Astrocyte of the cerebellum (primary cell): ENCODE measurements around the gene TIAM1.

Experiments
- DNase-seq: peaks from one replicate; pipeline ENCODE4 v3.0.0-alpha.2; 2011; ENCODE audit warnings: low read depth
- H3K4me3 ChIP-seq: 2 replicates; pipeline ENCODE4 v1.5.1; 2011; ENCODE audit warnings: mild to moderate bottlenecking, low read depth, low read length, moderate library complexity
- in situ Hi-C: cut with HindIII; loops from 2 replicates; pipeline ENCODE4 v1.10.0; 2017; ENCODE audit warnings: low sequenced_read_pairs
- TF ChIP-seq, protein P1 (sequence below): IDR thresholded peaks from 2 replicates; pipeline ENCODE4 v1.5.1; 2012; ENCODE audit warnings: low read length, low read depth, moderate library complexity, mild to moderate bottlenecking; ENCODE audit errors: missing control alignments

TIAM1 gene

DNA sequence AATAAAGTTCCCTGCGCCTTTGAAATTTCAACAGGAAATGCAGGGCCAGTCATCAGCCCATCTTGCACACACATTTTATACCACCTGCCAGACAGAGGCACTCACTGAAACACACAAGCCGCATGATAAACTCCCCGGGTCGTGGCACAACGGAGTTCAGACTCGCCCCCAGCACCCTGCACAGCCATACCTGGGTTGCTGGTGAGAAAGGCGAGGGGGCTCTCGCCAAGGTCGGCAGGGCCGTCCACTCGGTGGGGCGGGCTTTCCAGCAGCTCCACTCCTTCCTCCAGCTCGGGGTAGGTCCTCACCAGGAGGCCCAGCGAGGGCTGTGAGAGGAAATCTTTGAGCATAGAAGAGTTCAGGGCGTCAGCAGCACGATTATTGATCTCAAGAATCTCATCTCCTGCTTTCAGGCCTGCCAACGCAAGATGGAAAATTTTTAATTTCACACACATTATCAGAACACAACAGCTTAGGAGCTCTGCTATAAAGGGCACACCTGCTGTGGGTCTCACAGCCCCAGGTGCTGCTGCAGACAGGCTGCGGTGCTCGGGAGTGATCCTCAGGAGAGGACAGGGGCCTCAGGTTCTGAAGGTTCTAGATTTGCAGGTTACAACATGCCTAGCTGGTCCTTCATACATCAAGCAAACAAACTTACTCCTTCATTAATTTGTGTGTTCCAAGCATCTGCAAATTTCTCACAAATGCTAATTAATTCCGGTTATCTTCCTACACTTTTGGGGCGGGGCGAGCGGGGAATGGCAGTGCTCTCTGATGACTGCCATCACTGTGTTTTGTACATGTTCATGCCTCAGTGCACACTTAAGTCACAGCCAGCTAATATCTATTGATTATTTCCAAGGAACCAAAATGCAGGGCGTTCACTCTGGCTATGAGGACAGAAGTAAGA lies 161.6 kb downstream of the TIAM1 start:
- TF ChIP-seq, protein P1, sequence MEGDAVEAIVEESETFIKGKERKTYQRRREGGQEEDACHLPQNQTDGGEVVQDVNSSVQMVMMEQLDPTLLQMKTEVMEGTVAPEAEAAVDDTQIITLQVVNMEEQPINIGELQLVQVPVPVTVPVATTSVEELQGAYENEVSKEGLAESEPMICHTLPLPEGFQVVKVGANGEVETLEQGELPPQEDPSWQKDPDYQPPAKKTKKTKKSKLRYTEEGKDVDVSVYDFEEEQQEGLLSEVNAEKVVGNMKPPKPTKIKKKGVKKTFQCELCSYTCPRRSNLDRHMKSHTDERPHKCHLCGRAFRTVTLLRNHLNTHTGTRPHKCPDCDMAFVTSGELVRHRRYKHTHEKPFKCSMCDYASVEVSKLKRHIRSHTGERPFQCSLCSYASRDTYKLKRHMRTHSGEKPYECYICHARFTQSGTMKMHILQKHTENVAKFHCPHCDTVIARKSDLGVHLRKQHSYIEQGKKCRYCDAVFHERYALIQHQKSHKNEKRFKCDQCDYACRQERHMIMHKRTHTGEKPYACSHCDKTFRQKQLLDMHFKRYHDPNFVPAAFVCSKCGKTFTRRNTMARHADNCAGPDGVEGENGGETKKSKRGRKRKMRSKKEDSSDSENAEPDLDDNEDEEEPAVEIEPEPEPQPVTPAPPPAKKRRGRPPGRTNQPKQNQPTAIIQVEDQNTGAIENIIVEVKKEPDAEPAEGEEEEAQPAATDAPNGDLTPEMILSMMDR: no peak
- H3K4me3 ChIP-seq: no peak overlapping the region
- in situ Hi-C loops: no loop called here
- DNase-seq: no peak

GRCh38 chr21:31181082-31181750 lies 162.8 kb downstream of the TIAM1 start:
- DNase-seq: no peak
- H3K4me3 ChIP-seq: no peak overlapping the region
- TF ChIP-seq, protein P1: no peak
- in situ Hi-C loops: no loop called here

DNA sequence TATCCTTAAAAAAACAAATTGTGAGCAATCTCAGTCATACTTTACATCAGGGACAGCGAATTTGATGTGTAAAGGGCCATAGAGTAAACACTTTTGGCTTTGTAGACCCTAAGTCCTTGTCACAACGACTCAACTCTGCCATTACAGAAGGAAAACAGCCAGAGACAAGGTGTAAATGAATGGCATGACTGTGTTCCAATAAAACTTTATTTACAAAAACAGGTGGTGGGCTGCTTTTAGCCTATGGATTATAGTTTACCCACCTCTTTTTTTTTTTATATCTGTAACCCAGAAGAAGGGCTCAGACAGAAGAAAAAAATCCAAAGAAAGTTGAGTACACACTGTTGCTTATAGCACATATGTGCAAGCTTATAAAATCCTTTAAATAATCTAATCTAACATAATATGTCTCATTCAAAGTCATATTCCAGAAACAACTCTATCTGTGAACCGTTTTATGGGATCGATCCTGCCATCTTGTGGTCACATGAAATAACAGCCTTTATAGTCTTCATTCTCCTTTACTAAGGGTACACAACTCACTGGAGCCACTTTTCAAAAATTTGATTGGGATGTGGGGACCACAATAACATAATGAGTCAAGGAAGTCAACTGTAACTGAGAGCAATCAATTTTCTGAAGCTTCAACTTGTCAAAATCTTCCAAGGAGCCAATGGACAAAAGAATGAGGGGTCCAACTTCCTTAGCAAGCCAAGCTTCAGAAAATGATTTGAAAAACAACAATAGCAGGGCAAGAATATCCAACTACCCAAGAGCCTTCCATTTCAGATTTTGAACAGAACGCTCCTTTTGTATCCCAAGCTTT lies 163.6 kb downstream of the TIAM1 start:
- DNase-seq: peak; percentile 44
- TF ChIP-seq, protein P1: peak; percentile 53
- no peak overlapping the region for H3K4me3 ChIP-seq
- in situ Hi-C loops: no loop called here

DNA sequence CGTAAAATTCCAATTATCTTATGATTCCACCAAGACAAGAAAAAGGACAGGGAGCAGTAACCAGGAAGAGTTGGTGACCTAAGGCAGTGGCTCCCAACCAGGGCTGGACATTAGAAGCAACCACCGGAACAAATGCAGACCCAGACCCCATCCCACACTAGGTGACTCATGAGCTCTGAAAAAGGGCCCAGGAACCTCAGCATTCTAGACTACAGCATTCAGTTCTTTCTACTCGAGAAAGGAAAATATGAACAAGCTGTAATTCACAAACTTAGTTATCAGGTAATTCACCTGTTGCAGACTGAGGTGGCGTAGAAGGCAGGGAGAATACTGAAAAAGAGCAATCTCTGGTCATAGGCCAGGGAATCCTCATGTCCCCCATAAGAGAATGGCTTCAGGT lies 167.3 kb downstream of the TIAM1 start:
- DNase-seq: peak; percentile 36
- in situ Hi-C loops: no loop called here
- TF ChIP-seq, protein P1: no peak
- H3K4me3 ChIP-seq: no peak overlapping the region

DNA sequence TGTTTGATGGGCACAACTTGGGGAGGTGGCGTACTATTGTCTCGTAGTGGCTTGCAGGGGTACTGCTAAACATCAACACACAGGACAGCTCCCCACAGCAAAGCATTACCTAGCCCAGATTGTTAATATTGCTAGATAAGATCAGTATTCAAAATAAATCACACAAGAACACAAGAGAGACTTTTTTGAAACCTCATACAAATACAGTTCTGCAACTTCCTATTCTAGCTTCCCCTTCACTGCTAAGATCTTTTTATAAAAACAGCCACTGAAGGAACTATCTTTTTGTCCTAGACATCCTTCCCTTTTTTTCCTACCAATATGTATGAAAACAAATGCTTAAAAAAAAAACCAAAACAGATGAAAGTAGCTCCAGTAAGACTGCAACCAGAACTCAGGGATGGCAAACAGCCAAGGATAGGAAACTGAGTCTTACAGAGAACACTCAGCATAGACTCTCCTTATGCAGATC lies 167.9 kb downstream of the TIAM1 start:
- no peak overlapping the region for H3K4me3 ChIP-seq
- TF ChIP-seq, protein P1: no peak
- in situ Hi-C loops: no loop called here
- no peak for DNase-seq
